Hematopoietic multipotent progenitor cell treated with erythropoietin and hydrocortisone succinate and interleukin-3 and kit ligand, for 17 days (in vitro differentiated cells): ENCODE data around the gene ALK.

Source experiments
- DNase-seq: peaks from one replicate; pipeline ENCODE4 v3.0.0-alpha.2; 2015; ENCODE audit warnings: low spot score

Gene ALK

DNA sequence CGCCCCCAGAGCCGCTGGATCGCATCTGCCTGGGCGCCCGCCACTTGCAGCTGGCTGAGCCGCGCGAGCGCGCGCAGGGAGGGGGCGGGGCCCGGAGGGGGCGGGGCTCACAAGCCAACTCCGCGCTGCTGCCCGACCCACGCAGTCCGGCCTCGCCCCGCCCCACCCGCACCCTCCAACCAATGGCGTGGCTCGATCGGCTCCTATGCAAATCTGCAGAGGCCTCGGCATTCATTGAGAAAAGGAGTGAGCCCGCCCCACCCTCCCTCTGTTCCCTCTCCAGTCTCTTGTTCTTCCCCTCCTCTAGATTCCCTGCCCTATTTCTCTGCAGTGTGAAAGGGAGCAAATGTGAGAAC is at the start of gene ALK:
Gene ALK, minus strand, starts transcription at position 27 of the 356 bp plus-strand sequence. CDS start 927 bp downstream, outside the sequence.
- DNase-seq, result peak; percentile 39

DNA sequence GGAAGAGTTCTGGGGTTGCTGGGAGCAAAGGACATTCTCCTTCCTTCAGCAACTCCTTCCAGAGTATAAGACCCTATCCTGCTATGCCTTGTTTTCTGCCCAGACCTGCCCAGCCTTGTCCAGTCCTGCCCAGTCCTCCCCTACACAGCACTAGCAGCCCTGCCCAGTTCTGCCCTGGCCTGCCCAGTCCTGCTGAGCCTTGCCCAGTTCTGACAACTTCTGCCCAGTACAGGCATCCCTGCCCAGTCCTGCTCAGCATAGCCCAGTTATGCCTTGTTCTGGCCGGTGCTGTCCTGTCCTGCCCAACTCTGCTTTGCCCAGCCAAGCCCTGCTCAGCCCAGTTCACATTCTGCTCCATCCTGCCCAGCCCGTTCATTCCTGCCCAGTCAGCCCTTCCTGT is 44.9 kb upstream of the ALK start:
- no peak for DNase-seq

DNA sequence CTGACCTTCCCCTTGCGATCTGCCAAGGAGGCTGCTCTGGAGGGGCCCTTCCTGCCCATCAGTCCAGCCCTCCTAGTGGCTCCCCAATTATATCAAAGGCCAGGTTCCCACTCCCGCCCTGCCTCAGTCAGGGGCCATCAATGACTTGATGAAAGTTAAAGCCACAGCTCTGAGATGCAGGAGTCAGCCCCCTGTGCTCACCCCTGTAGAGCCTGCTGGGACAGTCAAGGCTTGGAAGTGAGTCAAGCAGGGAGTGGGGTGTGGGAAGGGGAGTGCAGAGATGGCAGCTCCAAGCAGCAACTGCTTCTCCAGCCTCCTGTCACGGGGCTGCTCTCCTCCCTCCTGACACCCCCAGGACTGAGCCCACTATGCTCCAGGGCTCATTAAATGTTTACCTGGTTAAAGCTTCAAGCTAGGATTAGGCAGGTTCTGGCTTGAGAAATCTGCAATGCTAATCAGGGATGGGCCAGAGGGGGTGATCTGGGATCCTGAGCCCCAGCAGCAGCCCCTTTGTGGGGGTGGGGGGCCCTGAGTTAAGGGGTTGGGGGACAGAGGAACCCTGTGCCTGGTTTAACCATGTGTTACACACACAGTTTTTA is 42.7 kb upstream of the ALK start:
- DNase-seq, result no peak

DNA sequence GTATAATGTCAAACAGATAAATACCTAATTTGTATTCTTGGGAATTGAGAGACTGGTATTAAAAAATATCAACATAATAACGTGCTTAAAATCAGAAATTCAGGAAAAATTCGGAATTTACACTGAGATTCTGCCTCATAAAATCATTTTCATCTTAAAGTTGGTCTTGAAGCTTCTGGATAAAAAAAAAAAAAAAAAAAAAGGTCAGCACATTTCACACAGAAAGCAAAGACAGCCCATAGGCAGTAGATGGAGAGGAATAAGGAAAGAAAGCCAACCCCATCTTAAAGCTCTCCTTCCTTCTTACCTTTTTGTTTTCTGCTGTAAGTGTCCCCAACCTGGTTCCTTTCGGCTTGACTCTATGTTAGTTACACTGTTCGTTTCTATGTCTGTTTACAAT is 41.5 kb upstream of the ALK start:
- DNase-seq, result no peak

- DNase-seq, result no peak
These were observed 32.9 kb upstream of the ALK start for GRCh38 chr2:29954316-29954715.

GRCh38 chr2:29952973-29953372 is 31.6 kb upstream of the ALK start:
- DNase-seq, result no peak

DNA sequence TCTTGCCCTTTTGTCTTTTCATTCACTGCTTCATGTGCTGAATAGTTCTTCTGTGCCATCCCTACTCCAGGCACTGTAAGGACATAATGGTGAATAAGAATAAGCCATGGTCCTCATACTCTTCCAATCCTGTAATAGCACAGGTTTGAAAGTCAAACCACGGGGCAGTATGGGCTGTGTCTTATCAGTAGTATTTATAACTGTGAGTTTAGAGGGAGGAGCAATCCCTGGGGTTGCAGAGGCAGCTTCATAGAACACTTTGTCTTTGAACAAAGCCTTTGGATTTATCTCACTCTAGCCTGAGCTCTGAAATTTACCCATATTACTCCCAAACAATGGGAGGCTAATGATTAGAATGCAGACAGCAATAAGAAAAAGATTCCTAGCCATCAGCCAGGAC is 30.2 kb upstream of the ALK start:
- no peak for DNase-seq

- DNase-seq, result no peak
These were observed 29.1 kb upstream of the ALK start for GRCh38 chr2:29950481-29950880.

DNA sequence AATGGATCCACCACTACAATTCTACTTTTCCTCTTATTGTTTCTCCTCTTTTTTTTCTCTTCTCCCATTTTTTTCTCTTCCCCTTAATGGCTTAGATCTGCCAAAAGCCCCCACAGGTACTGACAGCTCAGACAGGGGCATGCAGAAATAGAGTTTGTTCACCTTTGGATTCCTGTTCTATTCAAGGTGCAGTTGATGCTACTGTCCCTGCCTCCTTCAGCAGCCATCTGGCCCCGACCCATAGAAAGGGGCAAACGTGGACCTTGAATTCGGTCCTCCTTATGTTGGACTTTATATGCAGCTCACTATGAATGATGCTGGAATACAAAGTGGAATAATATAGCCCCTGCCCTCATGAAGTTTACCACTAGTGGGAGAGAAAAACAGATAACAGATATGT is 27.7 kb upstream of the ALK start:
- DNase-seq, result no peak

- DNase-seq, result no peak
These were observed 25.1 kb upstream of the ALK start for GRCh38 chr2:29946505-29946904.

DNA sequence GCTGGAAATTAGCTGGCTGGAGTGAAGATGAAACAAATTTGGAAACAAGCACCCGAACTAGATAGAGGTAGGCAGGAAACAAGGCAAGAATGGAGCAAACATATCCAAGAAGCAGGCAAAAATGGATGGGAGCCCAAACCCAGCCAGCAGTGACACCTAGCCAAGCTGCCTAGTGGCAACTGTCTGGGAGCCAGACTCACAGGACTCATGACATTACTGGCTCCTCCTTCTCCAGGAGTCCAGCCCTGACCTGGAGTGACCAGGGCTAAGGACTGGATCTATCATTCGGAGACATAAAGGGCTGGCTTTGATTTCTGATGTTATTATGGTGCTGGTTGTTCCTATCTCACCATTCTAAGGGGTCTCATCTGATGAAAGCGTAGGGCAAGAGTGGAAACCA is 21.3 kb upstream of the ALK start:
- no peak for DNase-seq

DNA sequence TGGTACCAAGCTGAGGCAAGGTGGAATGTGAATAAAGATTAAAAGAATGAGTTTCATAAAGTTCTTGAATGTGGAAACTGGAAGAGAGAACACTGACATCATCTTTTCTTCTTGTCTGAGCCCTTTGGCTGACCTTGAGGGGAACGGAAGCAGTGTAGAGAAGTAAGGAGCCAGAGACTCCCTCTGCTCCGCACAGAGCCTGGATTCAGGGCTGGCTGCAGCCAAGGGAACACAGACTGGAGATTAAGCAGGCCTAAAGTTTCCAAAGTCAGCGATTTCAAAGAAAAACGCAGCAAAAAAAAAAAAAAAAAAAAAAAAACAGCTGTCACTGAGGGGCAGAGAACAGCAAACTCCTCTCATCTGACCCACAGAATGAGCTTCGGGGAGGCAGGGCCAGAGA is 19.3 kb upstream of the ALK start:
- no peak for DNase-seq

DNA sequence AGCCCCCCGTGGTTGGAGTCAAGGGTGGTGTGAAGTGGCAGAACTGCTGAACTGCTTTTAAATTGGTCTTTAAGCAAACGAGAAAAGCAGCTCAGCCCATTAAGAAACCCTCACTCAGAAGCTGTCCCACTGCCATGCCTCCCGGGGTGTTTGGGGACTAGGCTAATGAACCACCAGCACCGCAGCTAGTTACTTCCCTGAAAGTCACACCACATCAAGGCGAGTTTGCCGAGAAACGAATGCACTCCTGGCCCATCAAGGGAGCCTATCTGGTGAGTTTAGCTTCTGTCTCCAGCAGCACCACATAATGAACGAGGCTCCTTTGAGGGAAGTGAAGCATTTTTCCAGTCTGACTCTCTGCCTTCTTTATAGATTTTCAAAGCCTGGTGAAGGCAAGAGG is 14.6 kb upstream of the ALK start:
- no peak for DNase-seq

DNA sequence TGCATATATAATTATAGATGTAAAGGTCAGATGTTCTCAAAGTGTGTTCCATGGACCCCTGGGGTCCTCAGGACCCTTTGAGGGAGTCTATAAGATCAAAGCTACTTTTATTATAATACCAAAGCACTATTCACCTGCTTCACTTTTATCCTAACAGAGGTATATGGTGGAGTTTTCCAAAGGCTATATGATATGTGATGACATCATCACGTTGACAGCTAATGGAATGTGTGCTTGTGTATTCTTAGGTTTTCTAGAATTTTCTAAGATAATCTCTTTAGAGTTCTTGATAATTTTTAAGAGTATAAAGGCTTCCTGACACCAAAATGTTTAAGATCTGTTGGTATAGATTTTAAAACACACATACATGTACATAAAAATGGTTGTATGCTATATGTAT is 10.4 kb upstream of the ALK start:
- DNase-seq, result no peak

- DNase-seq, result peak; percentile 60
These were observed 1.8 kb upstream of the ALK start for GRCh38 chr2:29923110-29923721.

- DNase-seq, result no peak
These were observed 1.2 kb upstream of the ALK start for GRCh38 chr2:29922605-29923004.

DNA sequence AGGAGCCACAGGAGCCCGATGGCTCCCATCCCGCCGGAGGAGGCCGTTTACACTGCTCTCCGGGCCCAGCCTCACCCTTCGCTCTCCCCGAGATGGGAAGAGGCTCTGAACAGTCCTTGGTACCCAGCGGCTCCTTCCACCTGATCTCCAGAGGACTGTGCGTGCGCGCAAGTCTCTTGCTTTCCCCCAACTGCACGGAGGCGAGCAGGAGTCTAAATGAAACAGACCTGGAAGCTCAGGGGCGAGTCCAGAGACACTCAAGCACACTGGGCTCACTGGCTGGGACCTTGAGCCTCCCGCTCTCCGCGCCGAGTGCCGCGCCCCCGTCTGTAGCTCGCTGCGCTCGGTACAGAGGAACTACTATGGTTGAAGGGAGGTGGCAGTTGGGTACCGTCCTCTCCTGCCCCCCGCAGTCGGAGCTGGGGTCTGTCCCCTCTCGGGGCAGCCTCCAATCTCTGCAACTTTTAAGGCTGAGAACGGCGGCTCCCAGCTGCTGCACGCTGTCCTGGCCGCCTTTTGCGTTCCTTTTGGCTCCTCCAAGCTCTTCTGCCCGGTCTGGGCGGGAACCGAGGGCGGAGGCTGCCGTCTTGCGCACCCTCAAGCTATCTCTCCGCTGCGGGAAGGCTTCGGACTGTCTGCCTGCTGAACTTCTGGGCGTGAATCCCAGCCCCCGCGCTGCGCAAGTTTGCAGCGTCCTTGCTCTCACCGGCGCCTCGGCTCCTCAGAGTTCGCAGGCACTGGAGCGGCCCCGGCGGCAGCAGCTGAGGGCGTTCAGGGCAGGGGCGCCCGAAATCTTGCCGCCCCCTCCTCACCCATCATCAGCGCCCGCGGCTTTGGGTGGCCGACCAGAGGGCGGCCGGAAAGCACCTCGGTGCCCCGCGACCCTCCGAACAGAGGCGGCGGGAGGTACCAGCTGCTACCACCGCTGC is 491 bp downstream of the ALK start:
- no peak for DNase-seq

DNA sequence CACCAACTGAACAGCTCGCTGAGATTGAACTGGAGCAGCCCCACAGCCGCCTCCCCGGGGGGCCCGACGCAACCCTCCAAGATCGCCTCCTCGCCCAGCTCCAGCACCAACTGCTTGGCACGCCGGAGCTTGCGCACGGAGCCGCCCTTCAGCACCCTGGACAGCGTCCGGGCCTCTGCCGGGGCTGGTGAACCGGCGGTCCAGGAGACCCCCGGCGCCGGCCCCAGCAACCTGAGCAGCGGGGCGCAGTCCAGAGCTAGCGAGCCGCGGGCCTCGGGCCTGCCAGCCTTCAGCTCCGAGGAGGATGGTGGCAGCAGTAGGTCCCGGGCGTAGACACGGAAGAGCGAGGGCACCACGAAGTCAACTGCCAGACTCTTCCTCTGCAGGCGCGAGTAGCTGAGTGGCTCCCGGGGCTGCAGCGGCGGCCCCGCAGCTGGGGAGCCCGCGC is 1.2 kb downstream of the ALK start:
- DNase-seq, result no peak

- no peak for DNase-seq
These were observed 2.4 kb downstream of the ALK start for GRCh38 chr2:29918941-29919340.

DNA sequence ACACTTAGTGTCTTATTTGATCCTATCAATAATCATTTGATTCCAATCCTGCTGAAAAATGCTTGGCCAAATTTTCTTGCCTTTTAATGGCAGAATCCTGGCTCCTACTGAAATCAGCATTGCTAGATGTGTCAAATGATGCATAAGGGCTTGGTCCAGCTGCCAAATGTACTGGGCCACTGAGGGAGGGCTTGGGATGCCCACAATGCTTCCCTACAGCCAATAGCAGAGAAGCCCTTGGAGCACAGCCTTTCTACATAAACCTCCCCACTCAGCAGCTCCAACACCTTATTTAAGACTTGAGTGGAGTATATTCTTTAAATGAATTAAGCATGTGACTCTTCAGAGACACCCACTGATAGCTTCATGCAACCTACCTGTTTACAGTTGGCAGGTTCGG is 3.6 kb downstream of the ALK start:
- DNase-seq, result no peak

DNA sequence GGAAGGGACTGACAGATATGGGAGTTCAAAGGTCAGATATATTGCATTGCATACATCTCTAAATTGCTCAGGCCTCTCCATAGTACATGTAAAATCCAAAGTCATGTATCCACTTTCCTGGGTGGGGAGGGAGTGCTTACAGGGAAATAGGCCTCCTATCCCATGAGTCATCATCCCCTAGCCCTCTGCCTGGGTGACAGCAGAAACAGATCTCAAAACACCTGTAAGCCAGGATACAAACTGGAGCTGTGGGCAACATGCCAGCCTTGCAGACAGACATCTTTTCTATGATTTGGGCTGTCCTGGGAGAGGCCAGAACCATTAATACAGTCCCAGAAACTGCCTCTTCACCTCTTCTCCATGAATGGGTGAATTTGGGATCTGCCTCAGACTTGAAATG is 4.8 kb downstream of the ALK start:
- no peak for DNase-seq

DNA sequence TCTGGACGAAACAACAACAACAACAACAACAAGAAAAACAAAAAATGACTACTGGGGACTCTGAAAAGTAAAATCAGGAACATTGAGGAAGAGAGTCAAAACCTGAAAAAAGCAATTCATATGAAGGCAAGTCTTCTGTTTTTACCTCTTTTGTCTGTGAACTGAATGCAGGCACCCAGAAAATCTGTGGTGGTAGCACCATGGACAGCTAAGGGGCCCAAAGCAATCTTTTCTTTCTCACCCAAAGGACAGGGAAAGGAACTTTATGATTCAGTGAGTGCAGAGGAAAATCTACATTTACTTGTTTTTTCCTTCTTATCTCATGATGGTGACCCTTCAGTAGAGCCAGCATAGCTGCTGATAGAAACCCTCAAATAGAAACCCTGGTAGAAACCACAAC is 10.4 kb downstream of the ALK start:
- DNase-seq, result no peak

GRCh38 chr2:29910465-29910864 is 10.9 kb downstream of the ALK start:
- DNase-seq, result no peak
